ENCODE measurements around the gene PRKD2. TPM values are rescaled to one million over a fixed set of nuclear protein-coding genes. Genes with fewer than 3 reads are reported as not detected.

Gene PRKD2
- total RNA-seq, 2 donors from 2014 or later: 60.9 to 61.8 TPM

- no peak for DNase-seq
- TF ChIP-seq CTCF (IDR thresholded peaks at IDR 0.05): no peak
- peaks cover 6% of the 10 kb centered on the region for H3K4me1 ChIP-seq
- peaks cover 8% of the 10 kb centered on the region for H3K27me3 ChIP-seq
- H3K4me3 ChIP-seq: no peak overlapping the region
- intact Hi-C loops (cut with DNase I): no loop called here
- no peaks in the 10 kb centered on the region for H3K9me3 ChIP-seq
- H3K9ac ChIP-seq (ENCODE audit: low read depth in 2 of 2, low read length in 2 of 2): no peak overlapping the region
- no peak overlapping the region for H3K27ac ChIP-seq
- H3K36me3 ChIP-seq: no peaks in the 10 kb centered on the region
Measured at GRCh38 chr19:46665072-46665471, 51.8 kb downstream of the PRKD2 start.

- peak; percentile 81 for DNase-seq
- Histone ChIP-seq H3K27ac (peak overlapping the region; percentile 19), H3K27me3 (peaks cover 30% of the 10 kb centered on the region), H3K4me1 (peaks cover 6% of the 10 kb centered on the region), H3K36me3 (no peaks in the 10 kb centered on the region), H3K9ac (ENCODE audit: low read depth in 2 of 2, low read length in 2 of 2) (peak overlapping the region in 1 of 2 donors; percentile 55), H3K4me3 (peak overlapping the region; percentile 30), H3K9me3 (no peaks in the 10 kb centered on the region)
- peak; percentile 87 for TF ChIP-seq CTCF (IDR thresholded peaks at IDR 0.05)
- intact Hi-C loops (cut with DNase I): loop anchor here (2.0 kb wide), 1 partner anchor 47 kb away; no protein-coding TSS in a partner anchor
Measured at GRCh38 chr19:46661735-46662592, 55.0 kb downstream of the PRKD2 start.

GRCh38 chr19:46661020-46661731 is 55.7 kb downstream of the PRKD2 start, which contains the start of gene DACT3:
DACT3 (minus strand) TSS chr19:46661182; CDS start chr19:46661064, 118 bp downstream.
- Histone ChIP-seq H3K9me3 (no peaks in the 10 kb centered on the region), H3K27ac (peak within 1 kb of the TSS; percentile 51), H3K27me3 (peaks cover 30% of the 10 kb centered on the region), H3K4me3 (peak within 1 kb of the TSS; percentile 53), H3K36me3 (no peaks in the 10 kb centered on the region), H3K4me1 (peaks cover 6% of the 10 kb centered on the region), H3K9ac (ENCODE audit: low read depth in 2 of 2, low read length in 2 of 2) (peak within 1 kb of the TSS; percentile 55 to 72)
- DNase-seq: peak; percentile 100
- no peak for TF ChIP-seq CTCF (IDR thresholded peaks at IDR 0.05)
- intact Hi-C loops (cut with DNase I): no loop called here

GRCh38 chr19:46660551-46661019 is 56.3 kb downstream of the PRKD2 start:
- no peak for TF ChIP-seq CTCF (IDR thresholded peaks at IDR 0.05)
- no peaks in the 10 kb centered on the region for H3K9me3 ChIP-seq
- H3K27me3 ChIP-seq: peaks cover 30% of the 10 kb centered on the region
- peak overlapping the region; percentile 51 for H3K27ac ChIP-seq
- H3K4me3 ChIP-seq: peak overlapping the region; percentile 53
- peaks cover 6% of the 10 kb centered on the region for H3K4me1 ChIP-seq
- intact Hi-C loops (cut with DNase I): no loop called here
- H3K9ac ChIP-seq (ENCODE audit: low read depth in 2 of 2, low read length in 2 of 2): peak overlapping the region; percentile 3 to 72
- no peaks in the 10 kb centered on the region for H3K36me3 ChIP-seq
- DNase-seq: peak; percentile 42

GRCh38 chr19:46660008-46660517 is 56.9 kb downstream of the PRKD2 start:
- Histone ChIP-seq H3K27ac (peak overlapping the region; percentile 51), H3K4me1 (peaks cover 6% of the 10 kb centered on the region), H3K27me3 (peaks cover 30% of the 10 kb centered on the region), H3K4me3 (peak overlapping the region; percentile 53), H3K9me3 (no peaks in the 10 kb centered on the region), H3K36me3 (no peaks in the 10 kb centered on the region), H3K9ac (ENCODE audit: low read depth in 2 of 2, low read length in 2 of 2) (peak overlapping the region; percentile 22 to 62)
- intact Hi-C loops (cut with DNase I): no loop called here
- TF ChIP-seq CTCF (IDR thresholded peaks at IDR 0.05): no peak
- DNase-seq: no peak

Data from colonic mucosa (tissue), 4 donors.